22Rv1 (cell line): ENCODE measurements around the gene PCYOX1L.

ENCODE experiments used
- H3K27ac ChIP-seq: fragments of 450-650 bp; 2 replicates; pipeline ENCODE4 v1.5.1; 2017
- ZFX ChIP-seq: fragments of 450-650 bp; IDR thresholded peaks from 2 replicates; pipeline ENCODE4 v1.6.1; 2017; ENCODE audit warnings: antibody characterized with exemption, borderline replicate concordance
- TF ChIP-seq, protein P1 (sequence below): fragments of 450-650 bp; IDR thresholded peaks from 2 replicates; pipeline ENCODE4 v1.5.1; 2017; ENCODE audit warnings: mild to moderate bottlenecking

PCYOX1L gene

GRCh38 chr5:149408252-149409099 is 50.6 kb downstream of the PCYOX1L start:
- TF ChIP-seq, protein P1, sequence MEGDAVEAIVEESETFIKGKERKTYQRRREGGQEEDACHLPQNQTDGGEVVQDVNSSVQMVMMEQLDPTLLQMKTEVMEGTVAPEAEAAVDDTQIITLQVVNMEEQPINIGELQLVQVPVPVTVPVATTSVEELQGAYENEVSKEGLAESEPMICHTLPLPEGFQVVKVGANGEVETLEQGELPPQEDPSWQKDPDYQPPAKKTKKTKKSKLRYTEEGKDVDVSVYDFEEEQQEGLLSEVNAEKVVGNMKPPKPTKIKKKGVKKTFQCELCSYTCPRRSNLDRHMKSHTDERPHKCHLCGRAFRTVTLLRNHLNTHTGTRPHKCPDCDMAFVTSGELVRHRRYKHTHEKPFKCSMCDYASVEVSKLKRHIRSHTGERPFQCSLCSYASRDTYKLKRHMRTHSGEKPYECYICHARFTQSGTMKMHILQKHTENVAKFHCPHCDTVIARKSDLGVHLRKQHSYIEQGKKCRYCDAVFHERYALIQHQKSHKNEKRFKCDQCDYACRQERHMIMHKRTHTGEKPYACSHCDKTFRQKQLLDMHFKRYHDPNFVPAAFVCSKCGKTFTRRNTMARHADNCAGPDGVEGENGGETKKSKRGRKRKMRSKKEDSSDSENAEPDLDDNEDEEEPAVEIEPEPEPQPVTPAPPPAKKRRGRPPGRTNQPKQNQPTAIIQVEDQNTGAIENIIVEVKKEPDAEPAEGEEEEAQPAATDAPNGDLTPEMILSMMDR = no peak
- TF ChIP-seq ZFX = no peak

DNA sequence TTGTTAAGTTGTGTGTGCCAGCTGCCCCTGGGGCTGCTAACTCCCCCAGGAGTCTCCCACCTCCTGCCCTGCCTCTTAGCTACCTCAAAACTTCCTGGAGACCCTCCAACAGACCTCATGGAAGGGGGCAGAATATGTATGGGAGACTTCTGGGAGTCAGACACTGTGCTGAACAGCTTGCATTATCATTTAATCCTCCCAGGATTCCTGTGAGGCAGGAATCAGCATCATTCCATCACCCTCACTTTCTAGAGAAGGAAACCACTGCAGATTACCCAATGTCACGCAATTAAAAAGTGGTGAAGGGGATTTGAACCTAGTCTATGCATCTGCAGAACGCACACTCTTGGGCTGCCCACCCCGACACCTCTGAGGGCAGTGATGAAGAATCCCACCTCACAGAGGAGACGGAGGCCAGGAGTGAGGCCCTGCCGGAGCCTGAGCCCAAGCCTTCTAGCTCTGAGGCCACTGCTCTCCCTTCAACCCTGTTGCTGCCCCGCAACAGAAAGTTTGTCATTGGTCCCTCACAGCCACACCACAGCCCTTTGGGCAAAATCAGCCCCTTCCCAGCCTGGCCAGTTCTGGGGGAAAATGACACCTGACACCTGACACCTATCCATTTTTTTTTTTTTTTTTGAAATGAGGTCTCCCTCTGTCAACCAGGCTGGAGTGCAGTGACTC is 51.6 kb downstream of the PCYOX1L start:
- TF ChIP-seq, protein P1 = no peak
- TF ChIP-seq ZFX = no peak
- H3K27ac ChIP-seq = no peak overlapping the region

More at GRCh38 chr5:149408252-149409099, 50.6 kb downstream of the PCYOX1L start:
- no peak overlapping the region for H3K27ac ChIP-seq

DNA sequence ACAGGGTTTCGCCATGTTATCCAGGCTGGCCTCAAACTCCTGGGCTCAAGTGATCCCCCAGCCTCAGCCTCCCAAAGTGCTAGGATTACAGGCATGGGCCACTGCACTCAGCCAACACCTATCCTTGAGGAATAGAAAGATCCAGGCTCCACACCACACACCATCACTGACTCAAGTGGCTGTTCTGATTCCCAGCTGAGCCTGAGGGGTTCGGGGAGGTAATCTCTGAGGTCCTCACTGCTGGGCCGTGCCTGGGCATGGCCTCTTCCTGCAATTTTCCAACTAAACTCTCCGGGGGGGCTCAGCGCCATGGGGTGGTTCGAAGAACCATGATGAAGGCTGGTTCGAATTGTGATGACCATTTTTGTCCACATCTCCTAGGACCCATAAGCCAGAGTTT is 52.2 kb downstream of the PCYOX1L start:
- H3K27ac ChIP-seq = no peak overlapping the region
- TF ChIP-seq ZFX = no peak
- TF ChIP-seq, protein P1 = no peak

GRCh38 chr5:149410721-149411432 is 53.0 kb downstream of the PCYOX1L start:
- TF ChIP-seq ZFX = no peak
- TF ChIP-seq, protein P1 = no peak
- no peak overlapping the region for H3K27ac ChIP-seq

GRCh38 chr5:149411738-149412519 is 54.1 kb downstream of the PCYOX1L start:
- H3K27ac ChIP-seq = no peak overlapping the region

DNA sequence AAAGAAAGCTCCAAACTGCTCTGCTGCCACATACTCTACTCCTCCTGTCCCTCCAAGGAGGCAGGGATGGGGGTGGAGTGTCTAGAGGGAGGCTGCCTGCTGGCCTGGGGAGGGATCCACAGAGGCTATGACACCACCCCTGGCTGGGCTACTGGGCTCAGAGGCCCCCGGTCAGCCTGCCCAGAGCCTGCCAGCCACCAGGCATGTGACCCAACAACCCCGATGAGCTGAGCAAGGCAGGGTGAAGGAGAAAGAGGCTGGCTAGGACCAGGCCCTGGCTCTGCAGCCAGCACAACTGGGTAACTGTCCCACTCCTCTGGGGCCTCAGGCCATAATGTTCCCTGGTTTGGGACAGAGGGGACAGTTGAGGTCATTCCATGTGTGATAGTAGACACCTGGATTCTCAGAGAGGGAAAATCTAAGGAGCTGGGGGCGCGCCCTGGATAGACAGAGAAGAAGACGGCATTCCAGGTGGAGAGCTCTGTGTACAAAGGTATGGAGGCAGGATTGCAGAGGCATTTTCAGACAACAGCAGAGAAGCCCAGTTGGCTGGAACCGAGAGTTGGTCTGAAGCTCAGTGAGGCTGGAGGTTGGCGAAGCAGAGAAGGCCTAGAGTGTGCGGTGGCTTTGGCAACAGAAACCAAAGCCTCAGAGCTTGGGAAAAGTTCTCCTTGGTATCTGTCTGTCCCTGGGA is 55.1 kb downstream of the PCYOX1L start:
- TF ChIP-seq, protein P1 = no peak
- no peak for TF ChIP-seq ZFX
- H3K27ac ChIP-seq = no peak overlapping the region

More at GRCh38 chr5:149411738-149412519, 54.1 kb downstream of the PCYOX1L start:
- TF ChIP-seq, protein P1 = no peak
- TF ChIP-seq ZFX = no peak
